Cerebellar nuclear complex (tissue), 1 donor: ENCODE results near the gene QRICH2.
"Not testable (repeated sequence)": the region's sequence is repeated elsewhere in the genome, so short reads cannot be mapped to it uniquely, and the experiment has no call there.

ENCODE experiments used
- DNase-seq, 2 experiments: peaks; one replicate each; lab custom pipeline; 2025; lab: John Stamatoyannopoulos, UW

The QRICH2 gene

GRCh38 chr17:76278268-76278908 is 29.7 kb downstream of the QRICH2 start:
- no peak for DNase-seq

- DNase-seq: no peak
Measured at GRCh38 chr17:76277300-76278267, 30.5 kb downstream of the QRICH2 start.

- DNase-seq: no peak
Measured at GRCh38 chr17:76276461-76277299, 31.4 kb downstream of the QRICH2 start.

- no peak for DNase-seq
Measured at GRCh38 chr17:76276069-76276431, 32.0 kb downstream of the QRICH2 start.

- DNase-seq: no peak
Measured at GRCh38 chr17:76275382-76276068, 32.6 kb downstream of the QRICH2 start.

- DNase-seq: no peak
Measured at GRCh38 chr17:76274112-76274956, 33.7 kb downstream of the QRICH2 start.

- DNase-seq: no peak
Measured at GRCh38 chr17:76273445-76274111, 34.5 kb downstream of the QRICH2 start.

GRCh38 chr17:76272541-76273444 is 35.3 kb downstream of the QRICH2 start:
- DNase-seq: no peak

GRCh38 chr17:76271669-76272540 is 36.2 kb downstream of the QRICH2 start:
- DNase-seq: no peak

GRCh38 chr17:76270770-76271668 is 37.1 kb downstream of the QRICH2 start:
- no peak for DNase-seq

GRCh38 chr17:76270127-76270592 is 37.9 kb downstream of the QRICH2 start:
- no peak for DNase-seq

GRCh38 chr17:76268991-76269981 is 38.8 kb downstream of the QRICH2 start:
- no peak for DNase-seq

- no peak for DNase-seq
Measured at GRCh38 chr17:76268015-76268749, 39.9 kb downstream of the QRICH2 start.

GRCh38 chr17:76267581-76268001 is 40.5 kb downstream of the QRICH2 start:
- DNase-seq: not testable (repeated sequence)

- no peak for DNase-seq
Measured at GRCh38 chr17:76267051-76267576, 41.0 kb downstream of the QRICH2 start.
